HG03280 (cell line): ENCODE measurements around the gene NRBF2.
"Not testable (repeated sequence)": the region's sequence is repeated elsewhere in the genome, so short reads cannot be mapped to it uniquely, and the experiment has no call there.

ENCODE experiments used
- ATAC-seq: cut with Tn5 transposase; IDR thresholded peaks from one replicate; pipeline ENCODE4 v1.9.1; 2021; ENCODE audit warnings: mild to moderate bottlenecking, moderate library complexity; ENCODE audit not compliant: unreplicated experiment

NRBF2 gene

GRCh38 chr10:63133056-63133820 lies at the start of gene NRBF2:
NRBF2 (plus strand) TSS chr10:63133328; CDS start chr10:63133471, 143 bp downstream.
- ATAC-seq: peak; percentile 98

GRCh38 chr10:63083406-63083805 lies 49.7 kb upstream of the NRBF2 start:
- ATAC-seq: not testable (repeated sequence)

- ATAC-seq: peak; percentile 84
Measured at GRCh38 chr10:63083904-63084689, 49.0 kb upstream of the NRBF2 start.

- no peak for ATAC-seq
Measured at GRCh38 chr10:63084690-63085382, 48.3 kb upstream of the NRBF2 start.

GRCh38 chr10:63093227-63093626 lies 39.9 kb upstream of the NRBF2 start:
- ATAC-seq: no peak

GRCh38 chr10:63094405-63094804 lies 38.7 kb upstream of the NRBF2 start:
- no peak for ATAC-seq

- ATAC-seq: no peak
Measured at GRCh38 chr10:63094881-63095280, 38.2 kb upstream of the NRBF2 start.

- ATAC-seq: no peak
Measured at GRCh38 chr10:63099734-63100133, 33.4 kb upstream of the NRBF2 start.

GRCh38 chr10:63101091-63101490 lies 32.0 kb upstream of the NRBF2 start:
- ATAC-seq: not testable (repeated sequence)

GRCh38 chr10:63102279-63102883 lies 30.7 kb upstream of the NRBF2 start:
- not testable (repeated sequence) for ATAC-seq

GRCh38 chr10:63103178-63103577 lies 29.9 kb upstream of the NRBF2 start:
- ATAC-seq: not testable (repeated sequence)

GRCh38 chr10:63103971-63104409 lies 29.1 kb upstream of the NRBF2 start:
- no peak for ATAC-seq

- ATAC-seq: no peak
Measured at GRCh38 chr10:63105225-63106110, 27.7 kb upstream of the NRBF2 start.

GRCh38 chr10:63106111-63106755 lies 26.9 kb upstream of the NRBF2 start:
- no peak for ATAC-seq

- ATAC-seq: no peak
Measured at GRCh38 chr10:63107943-63108437, 25.1 kb upstream of the NRBF2 start.

- ATAC-seq: no peak
Measured at GRCh38 chr10:63110940-63111339, 22.2 kb upstream of the NRBF2 start.

- ATAC-seq: no peak
Measured at GRCh38 chr10:63114031-63114814, 18.9 kb upstream of the NRBF2 start.

GRCh38 chr10:63115732-63116383 lies 17.3 kb upstream of the NRBF2 start:
- no peak for ATAC-seq
